ENCODE data around the gene GNG11.

The GNG11 gene

DNA sequence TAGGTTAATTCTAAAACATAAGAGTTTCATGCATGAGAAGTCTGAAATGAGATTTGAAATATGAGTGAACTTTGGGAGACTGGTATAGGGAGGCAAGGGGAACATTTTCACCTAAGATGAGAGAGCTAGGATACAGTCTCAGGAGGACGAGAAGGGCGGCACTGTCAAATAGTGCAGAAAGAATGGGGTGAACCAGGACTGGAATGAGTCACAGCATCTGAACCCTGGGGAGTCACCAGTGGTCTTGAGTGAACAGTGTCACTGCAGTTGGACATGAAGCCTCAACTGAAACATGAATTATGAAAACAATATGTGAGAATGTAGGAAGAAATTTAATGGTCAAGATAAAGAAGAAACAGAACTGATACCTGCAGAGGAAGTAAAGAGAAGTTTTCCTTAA is 33.8 kb downstream of the GNG11 start:
- DNase-seq = no peak

DNA sequence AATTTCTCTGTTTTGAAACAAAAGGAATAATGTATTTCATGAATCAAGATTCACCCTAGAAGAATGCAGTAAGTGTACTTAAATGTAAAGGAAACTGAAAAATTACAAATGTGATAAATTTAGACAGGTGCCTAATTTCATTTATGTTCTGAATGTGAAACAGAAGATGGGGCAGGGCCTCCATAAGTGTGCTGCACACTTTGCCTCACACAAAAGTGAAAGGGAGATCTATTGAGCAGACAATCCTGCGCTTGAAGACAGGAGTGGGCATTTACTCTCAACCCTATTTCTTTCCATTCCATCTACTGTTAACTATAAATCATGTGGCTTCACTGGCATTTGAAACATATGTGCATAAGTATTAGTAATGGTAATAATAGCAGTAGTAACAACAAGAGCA is 36.2 kb downstream of the GNG11 start:
- DNase-seq = no peak

DNA sequence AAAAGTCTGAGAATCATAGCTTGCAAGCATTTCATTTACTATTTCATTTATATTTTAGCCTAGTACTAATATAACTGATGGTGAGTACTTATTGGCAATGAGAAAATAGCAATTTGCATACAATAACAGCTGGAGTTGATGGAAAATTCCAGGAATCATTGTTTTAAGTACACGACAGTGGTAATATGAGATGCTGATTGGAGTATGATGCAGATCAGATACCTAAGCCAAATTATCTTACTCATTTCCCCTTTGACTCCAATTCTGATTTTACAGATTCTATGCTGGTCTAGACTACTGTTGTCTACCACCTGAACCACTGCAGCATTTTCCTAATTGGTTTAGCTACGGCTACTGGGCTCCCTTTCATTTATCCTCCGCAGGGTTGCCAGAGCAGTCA is 36.7 kb downstream of the GNG11 start:
- DNase-seq = no peak

DNA sequence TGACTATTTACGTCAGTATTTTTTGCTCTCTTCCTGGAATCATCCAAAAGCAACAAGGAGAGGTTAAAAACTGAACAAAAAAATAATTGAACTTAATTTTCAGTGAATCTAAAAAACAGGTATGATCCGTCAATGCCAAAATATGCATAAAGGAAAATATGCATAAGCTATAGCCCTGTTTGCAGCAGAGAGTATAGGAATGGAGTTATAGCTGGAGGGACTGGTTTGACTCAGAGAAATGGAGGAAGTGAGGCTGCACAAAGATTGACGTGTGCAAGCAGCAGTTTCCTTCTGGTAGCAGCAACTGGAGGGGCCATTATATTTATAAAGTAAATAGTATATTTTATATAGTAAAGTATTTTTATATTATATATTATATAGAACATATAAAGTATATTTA is 37.1 kb downstream of the GNG11 start:
- DNase-seq = no peak

DNA sequence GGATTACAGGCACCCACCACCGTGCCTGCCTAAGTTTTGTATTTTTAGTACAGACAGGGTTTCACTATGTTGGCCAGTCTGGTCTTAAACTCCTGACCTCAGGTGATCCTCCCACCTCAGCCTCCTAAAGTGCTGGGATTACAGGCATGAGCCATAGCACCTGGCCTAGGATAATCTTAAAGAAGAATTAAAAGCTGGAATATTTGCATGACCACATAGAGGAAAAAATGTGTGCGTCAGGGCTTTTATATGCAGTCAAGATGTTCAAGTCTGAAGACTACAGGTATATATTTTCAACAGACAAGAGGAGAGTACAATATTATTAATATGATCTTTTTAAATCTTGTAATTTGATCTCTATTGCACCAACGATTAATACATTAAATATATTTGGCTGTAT is 39.5 kb downstream of the GNG11 start:
- DNase-seq = no peak

DNA sequence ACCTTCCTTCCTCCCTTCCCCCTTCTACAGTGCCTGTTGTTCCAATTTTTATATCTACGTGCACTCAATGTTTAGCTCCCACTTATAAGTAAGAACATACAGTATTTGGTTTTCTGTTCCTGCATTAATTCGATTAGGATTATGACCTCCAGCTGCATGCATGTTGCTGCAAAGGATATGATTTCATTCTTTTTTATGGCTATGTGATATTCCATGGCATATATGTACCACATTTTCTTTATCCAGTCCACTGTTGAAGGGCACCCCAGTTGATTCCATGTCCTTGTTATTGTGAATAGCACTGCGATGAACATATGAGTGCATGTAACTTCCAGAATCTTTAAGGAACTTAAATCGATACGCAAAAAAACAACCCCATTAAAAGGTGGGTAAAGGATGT is 42.7 kb downstream of the GNG11 start:
- DNase-seq = no peak

DNA sequence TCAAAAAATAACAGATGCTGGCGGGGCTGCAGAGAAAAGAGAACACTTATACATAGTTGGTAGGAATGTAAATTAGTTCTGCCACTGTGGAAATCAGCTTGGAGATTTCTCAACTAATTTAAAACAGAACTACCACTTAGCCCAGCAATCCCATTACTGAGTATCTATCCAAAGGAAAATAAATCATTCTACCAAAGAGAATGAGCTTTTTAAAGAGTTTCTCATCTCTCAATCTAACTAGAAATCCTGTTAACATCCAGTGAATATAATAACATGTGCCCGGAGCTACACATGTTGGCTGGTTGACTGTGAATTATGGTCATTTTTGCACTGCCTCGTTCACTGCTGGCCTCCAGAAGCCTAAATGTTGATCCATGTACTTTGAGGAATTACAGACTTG is 43.3 kb downstream of the GNG11 start:
- no peak for DNase-seq

DNA sequence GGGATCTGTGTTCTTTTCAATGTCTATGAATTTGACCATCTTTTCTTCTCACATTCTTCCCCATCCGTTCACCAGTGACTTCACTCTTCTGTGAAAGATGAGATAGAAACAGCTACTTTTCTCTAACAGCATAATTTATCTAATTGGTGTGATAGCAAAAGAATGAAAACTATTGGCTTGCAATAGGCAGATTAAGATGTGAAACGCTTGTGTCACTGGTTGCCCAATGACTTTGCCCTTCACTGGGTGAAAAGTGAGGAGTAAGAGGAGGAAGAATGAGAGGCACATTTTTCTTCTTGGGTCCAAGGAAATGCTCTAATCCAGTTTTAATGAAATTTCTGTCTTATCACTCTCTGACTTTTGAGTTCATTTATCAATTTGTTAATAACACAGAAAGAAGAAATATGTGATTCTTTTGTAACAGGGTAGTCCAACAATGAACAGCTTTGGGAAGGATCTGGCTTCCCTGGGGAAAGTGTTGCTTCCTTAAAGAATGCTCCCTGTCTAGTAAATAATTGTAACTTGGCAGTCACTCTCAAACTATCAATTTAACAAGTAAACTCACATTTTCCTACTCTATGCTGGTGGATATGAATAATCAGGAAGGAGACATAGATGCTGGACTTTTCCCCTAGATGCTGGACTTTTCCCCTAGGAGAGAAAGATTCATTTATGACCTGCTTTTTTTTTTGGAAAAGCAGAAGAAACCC is 47.5 kb downstream of the GNG11 start:
- no peak for DNase-seq

DNA sequence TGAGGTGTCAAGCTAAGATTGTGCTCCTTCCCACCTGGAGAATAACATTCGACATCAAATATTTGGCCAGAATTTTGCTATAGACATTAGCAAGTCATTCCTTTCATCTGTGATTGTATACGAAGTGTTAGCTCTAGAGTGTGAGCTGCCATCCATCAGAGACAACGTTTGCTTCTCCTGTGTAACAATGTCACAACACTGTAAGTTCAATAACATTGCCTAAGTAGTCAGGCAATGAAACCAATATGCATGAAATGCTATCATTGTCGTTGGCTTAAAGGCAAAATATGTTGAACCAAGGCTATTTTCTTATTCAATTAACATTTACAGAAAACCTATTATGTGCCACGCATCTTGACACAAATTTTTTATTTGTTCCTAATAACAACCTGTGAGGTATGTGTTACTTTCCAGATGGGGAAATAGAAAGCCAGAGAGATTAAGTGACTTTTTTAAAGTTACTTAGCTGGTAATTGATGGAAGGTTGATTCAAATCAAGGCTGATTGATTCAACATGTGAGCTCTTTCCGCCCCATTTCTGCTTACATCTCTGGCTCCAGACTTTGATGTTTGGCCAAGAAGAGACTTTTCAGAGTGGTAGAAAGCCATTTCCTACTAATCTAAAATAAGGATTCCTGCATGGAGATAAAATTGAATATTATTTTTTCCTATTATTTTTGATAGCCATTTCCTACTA is 50.6 kb downstream of the GNG11 start:
- no peak for DNase-seq

DNA sequence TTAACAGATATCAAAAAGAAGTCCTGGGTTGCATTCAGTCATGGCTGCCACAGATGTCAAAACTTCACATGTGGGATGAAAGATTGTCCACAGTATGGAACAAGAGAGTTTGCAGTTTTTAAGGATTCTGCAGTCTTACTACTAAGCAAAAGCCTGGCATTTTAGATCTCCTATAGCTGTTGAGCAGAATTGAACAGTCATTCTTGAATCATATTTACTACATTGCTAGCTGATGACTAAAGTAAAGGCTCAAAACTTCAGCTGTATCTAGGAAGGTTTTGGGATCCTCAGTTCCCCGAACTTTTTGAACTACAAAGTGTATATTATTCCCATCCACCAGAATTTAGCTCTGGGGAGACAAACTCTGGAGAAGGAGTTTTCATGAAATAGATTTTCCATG is 51.6 kb downstream of the GNG11 start:
- DNase-seq = no peak

DNA sequence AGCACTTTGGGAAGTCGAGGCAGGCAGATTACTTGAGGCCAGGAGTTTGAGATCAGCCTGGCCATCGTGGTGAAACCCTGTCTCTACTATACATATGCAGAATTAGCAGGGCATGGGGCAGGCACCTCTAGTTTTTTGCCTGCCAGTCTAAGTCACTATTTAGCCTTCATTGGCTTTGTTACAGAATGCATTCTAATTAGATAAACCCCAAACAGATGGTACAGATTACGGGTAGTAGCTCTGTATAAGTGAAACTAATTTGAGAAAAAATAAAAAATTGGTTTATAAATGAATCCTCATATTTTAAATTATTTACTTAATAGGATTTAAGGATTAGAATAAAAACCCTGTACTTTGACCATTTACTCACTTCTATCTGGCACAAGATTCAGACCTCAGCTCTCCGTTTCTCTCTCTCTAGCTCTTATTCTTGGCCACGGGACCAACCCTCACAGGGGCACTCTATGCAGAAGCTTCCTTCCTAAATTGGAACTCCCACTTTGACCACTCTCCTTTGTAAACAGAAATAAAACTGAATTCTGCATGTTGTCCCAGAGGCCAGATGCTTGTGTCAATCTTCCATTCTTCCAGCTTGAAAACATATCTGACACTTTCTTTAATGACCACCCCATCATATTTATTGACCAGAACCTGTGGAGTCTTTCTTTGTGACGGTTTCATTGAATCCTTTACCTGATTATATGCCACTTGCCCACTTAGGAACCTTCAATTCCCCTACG is 55.8 kb downstream of the GNG11 start:
- DNase-seq = no peak
